Astrocyte of the hippocampus (primary cell): Measurements from ENCODE around the gene GSN.

ENCODE experiments used
- DNase-seq: peaks from one replicate; pipeline ENCODE4 v3.0.0; 2011; ENCODE audit warnings: low read depth, low spot score

The GSN gene

DNA sequence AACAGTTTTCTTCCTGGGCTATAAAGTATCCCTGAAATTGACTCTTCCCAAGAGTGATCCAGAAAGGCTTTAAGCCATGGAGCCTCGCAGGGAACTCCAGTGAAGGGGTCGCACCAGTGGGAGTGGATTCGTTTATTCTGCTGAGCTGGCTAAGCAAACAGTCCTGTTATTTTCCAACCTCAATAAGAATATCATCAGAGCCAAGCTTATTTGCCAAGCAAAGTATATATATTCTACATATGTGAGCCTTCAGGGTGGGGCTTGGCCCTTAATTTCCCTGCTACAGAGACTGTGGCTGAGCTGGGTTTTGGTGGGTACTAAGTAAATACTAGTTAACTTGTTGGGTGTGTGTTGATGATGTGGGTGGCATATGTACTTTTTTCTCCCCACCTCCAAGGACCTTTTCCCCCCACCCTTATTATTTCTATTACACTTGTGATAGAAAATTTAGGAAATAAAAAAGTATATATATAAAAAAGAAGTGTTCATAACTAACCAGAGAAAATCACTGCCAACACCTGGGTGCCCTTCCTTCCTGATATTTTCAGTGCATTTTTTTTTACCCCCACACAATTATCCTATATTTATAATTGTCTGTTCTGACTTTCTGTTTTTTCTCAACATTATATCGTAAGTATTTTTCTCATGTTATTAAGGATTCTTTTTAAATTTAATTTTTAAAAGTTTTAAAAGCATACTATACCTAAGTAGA is 5.3 kb downstream of the GSN start:
- no peak for DNase-seq

DNA sequence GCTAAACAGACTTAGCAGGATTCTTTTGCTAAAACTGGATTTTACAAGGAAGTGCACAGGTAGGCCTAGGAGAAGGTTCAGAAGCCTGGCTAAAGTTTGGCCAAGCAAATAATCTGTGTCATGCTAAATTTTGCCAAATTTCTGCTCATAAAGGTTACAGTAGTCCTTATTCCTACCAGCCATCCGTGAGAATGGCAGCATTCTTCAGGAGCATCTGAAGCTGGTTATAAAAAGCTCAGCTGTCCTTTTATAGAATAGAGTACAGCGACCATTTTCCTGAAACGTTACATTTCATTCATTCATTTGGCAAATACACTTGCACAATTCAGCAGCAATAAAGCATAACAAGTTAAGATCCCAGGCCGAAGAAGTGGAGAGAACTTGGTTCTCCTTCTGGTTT is 6.9 kb downstream of the GSN start:
- DNase-seq = no peak

DNA sequence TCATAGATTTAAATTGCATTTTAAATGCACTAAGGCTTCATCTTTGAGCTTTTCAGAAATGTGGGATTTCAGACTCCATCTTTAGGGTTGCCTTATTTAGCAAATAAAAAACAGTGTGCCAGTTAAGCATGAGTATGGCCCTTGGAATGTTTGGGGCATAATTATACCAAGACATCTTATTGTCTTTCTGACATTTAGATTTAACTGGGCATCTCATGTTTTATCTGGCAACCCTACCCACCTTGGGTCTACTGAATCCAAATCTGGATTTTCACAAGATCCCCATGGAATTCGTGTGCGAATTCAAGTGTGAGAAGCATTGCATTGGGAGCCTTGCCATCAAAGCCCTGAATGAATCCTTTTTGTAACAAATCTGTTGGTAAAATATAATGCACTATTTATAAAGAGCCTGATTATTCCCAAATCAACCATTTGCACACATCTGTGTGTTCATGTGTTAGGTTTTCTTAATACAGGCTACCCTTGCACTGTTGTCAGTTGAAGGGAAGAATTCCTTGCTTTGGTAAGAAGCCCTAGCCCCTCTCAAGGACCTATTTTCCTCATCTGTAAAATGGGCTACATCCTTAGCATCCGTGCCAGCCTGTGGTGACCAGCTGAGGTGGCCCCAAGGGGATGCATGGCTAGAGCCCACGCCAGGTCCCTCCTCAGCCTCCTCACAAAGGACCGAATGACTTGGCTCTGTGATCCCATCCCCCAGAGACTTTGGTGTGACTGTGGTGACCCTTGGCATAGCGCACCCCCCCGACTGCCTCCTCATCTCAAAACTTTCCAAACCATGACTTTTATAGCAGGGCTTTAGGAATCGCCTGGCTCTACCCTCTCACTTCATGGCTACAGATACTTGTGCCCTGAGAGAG is 8.1 kb downstream of the GSN start:
- no peak for DNase-seq

DNA sequence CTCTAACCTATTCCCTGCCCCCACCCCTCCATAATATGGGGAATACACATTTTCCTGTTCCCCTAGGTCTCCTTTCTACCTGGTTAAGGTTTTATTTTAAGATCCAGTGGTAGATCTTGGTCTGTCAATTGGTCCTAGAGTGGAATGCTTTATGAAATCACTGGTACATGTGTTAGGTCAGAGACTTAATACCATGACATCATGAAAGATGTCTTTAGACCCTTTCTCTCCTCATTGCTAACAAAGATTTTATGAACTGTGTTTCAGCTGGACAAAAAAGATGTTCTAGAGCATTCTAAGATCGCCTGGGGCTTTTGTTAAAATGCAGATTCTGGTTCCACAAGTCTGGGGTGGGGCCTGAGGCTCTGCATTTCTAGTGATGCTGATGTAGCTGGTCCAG is 9.1 kb downstream of the GSN start:
- DNase-seq = no peak

DNA sequence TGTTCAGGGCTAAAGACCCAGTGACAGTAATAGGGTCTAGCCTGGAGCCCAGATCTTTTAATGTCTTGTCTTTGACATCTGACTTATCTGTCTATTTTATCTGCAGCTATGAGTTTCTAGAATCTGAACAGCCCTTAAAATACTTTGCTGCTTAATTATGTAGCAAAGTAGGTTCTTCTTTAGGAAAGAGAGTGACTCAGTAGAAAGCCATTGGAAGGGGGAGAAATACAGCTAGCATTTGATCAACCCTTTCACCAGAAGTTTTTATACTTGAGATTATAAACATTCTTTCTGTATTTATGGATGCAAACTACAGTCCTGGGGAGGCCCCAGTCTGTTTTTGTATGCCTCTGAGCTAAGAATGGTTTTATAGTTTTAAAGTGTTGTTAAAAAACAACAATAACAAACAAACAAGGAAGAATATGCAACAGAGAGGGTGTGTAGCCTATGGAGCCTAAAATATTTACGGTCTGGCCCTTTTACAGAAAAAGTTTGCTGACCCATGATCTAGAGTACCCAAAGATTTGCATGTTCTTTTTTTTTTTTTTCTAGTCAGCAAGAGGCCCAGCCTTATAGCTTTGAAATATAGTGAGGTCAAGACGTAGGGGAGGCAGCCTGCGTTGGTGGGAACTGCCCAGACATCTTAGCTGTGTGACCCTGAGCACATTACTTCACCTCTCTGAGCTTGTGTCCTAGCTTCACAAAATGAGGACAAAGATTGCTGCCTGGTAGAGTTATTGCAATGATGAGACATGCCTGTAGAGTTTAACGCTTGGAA is 9.7 kb downstream of the GSN start:
- peak; percentile 59 for DNase-seq

DNA sequence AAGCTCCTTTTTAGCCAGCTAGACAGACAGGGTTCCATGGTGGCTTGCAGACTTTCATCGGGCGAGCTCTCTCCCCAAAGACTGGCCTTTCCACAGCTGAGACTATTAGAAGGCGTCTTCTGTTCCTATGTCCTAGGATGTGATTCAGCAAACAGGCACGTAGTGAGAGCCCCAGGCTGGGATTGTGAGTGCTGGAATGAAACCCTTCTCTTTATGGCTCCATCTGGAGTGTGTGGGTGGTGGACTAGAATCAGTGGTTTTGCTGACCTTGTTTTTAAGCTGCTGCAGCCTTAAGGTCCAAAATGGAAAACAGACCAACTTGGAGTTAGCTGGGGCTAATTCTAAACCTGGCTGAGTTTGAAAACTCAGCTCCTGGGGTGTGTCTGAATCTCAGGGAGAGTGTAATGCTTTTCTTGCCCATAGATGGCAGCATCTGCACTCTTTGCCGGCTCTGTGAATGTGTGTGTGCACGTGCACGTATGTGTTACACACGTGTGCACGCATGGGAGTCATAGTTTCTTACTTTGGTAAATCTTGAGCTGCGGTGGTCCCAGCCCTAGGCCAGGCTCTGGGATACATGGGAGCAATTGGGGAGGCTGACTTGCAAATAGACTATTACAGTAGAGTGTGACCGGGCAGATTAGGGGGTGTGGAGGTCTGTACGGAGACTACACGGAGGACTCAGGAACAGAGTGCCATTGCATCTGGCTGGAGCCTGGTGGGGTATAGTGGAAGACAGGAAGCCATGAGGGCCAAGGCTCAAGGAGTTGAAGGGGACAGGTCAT is 10.7 kb downstream of the GSN start:
- DNase-seq = peak; percentile 94

DNA sequence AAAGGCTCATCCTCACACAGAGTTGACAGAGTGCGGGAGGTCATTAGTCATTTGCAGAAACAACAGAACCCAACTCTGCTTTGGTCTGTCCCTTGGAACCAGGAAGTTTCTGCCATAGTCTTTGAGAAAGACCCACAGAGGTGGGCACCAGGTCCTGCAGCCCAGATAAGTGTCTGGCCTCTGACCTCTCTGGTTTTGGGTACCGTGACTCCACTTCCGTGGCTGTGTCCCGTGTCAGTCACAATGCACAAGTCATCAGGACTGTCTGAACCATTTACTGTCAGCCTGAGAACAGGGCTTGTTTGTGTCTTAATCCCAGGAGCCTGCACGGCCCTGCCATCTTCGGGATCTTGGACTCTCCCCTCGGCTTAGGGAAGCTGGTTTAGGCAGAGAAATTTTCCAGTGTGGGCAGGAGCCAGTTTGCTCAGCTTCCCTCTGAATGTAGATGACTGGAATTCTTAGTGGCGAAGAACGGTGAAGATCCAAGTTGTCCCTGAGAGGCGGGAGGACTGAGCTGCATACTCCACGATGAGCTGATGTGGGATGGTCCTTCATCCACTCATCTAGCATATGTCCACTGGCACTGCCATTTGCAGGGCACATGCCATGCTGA is 11.9 kb downstream of the GSN start:
- DNase-seq = no peak

DNA sequence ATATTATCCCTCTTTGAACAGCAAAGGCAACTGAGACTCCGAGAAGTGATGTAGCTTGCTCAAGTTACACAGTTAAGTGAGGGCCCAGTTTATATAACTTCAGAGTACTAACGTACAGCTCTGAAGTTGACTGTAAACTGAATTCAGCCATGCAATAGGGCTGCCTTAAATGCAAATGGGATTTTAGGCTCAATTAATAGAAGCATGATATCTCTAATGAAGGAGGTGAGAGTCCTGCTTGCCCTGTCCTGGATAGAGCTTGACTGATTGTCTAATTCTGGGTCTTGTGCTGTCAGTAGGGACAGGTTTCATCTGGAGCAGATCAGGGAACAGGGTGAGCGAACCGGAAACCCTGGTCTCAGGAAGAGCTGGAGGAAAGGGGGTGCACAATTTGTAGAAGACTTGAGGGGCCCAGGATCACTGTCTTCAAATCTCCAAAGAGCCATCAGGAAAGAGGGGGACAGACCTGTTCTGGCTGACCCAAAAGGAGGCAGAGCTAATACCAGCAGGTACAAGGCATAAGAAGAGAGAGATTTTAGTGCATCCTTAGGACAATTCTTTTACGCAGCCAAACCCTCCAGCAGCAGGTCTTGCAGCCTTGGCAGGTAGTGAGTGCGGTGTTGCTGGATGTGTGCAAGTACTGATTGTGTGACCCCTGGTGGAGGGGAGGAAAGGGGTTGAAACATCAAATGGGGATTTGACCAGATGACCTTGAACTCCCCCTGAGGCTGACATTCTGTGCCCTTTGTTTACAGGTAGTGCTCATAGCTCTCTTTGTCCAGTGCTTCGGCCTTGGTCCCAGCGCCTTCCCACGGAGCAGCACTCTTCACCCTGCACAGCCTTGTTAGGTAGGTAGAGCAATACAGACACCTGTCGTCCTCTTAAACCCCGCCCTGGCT is 13.0 kb downstream of the GSN start:
- DNase-seq = no peak

DNA sequence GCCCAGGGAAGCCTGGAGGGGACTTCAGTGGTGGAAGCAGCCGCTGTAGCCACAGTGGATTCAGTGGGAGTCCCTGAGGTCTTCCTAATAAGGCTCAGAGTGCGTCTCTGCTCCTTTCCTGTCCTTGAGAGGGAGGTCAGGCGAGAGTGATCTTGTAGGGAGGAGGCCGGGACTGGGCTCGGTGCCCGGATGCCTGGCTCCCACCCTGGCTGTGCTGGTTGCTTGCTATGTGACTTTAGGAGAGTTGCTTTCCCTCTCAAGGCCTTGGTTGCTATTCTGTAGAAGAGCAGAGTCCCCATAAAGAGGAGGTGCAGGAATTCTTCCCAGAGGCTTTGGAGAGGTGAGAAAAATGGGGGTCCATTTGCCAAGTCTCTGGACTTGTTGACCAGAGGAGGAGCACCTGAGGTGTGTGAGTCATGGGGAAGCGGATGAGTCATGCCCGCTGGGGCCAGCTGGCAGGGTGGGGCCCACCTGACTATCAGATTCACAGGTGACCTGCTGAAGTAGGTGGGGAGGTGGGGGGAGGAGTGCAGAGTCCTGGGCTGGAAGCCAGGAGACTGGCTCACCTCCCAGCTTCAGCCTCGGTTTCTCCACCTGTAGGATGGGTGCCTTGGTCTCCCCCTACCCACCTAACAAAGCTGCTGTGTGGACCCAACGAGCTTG is 13.8 kb downstream of the GSN start:
- DNase-seq = peak; percentile 76

DNA sequence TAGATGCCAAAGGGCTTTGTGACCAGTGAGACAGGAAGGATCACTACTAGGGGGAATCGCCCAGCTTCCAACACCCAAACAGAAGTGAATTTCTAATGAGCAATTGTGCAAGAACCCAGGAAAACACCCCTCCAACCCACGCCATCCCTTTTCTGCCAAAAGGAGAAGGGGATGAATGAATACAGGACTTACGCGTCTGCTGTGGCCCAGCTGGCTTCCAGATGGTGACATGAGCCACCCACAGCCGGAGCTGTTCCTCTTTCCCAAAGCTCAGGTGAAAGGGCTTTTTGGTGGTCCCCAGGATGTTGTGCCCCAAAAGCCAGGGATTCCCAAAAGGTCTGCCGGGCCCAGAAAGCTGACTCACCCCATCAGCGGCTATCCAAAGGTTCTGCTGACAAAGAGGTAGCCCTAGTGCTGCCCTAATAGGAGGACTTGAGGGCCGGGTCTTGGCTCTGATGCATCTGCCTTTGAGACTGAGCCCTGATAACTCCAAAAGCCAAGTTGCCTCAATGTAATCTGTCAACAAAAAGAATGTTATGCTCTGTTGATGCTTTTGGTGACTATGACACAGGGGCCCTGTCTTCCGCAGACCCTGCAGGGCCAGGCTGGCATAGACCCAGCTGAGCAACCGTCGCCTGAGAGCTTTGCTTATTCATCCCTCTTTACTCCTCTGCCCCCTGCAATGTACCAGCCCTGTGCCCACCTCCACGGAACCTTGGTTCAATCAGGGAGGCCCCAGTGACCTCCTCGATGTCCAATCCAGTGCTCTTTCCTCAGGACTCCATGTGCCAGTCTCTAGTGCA is 14.5 kb downstream of the GSN start:
- DNase-seq = peak; percentile 51

DNA sequence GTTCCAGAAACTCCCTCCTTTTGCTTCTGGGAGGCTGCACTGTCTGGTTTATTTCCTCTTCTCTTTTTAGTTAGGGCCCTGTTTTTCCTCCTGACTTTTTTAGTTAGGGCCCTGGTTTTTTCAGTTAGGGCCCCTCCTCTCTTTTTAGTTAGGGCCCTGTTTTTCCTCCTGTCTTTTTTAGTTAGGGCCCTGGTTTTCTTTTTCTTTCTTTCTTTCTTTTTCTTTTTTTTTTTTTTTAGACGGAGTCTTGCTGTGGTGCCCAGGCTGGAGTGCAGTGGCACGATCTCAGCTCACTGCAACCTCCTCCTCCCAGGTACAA is 15.1 kb downstream of the GSN start:
- DNase-seq = no peak

DNA sequence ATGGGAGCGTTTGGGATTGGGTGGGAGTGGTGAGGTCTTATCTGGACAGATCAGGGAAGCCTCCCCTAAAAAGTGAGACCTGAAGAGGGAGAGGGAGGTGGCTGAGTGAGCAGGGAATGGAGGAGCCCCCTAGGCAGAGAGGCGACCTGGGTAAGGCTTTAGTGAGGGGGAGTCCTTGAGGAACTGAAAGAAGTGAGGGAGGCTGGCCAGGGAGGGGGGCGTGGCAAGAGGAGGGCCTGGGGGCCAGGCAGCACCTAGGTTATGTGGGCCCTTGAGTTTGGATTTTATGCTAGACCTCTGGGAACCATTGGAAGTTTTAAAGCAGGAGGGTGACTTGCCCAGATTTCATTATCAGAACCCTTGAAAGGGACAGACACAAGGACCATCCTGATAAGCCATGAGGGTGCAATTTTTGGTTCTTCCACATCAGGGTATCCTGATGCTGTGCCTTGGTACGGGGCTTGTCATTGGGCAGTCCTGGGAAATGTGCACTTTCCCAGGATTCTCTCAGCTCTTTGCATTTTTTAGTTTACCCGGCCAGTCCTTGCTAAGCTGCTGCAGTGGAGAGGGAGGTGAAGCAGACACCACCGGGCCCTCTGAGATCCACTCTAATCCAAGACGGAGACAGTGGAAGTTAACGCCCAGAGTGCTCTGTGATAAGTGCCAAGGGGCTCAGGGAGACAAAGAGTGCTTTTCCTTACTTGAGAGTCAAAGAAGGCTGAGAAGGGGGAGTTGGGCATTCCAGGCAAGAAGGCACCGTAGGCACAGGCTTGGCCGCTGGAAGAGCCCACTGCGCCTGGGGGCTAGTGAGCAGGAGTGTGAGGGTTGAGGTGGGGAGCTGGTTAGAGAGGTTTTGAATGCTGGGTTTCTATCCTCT is 16.1 kb downstream of the GSN start:
- DNase-seq = no peak

DNA sequence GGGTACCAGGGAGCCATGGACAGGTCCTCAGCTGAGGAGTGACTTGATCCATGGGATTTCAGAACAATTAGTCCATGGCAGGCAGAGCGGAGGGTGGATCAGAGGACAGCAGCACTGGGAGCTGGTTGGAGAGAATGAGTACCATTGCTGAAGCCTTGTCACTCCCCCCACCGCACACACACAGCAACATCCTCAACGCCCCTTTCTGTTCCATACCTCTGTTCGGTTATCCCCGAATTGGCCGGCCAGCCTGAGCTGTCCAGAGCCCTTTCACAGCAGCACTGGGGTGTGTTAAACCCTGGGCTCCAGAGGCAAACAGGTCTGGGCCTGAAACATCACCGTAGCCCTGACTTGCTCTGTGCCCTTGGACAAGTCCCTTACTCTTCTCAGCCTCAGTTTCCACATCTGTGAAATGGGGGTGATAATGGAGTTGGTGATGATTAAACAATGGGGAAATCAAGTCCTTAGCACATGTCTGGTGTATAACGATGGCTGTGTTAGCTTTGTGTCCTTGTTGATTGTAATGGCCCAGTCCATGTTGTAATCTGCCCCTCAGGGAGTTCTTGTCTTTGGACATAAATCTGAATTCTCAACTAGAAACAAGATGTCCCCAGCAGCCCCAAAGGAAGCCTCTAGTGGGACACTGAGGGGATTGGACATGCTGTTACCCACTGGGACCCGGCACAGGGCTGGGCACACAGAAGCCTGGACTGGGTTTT is 16.9 kb downstream of the GSN start:
- no peak for DNase-seq

DNA sequence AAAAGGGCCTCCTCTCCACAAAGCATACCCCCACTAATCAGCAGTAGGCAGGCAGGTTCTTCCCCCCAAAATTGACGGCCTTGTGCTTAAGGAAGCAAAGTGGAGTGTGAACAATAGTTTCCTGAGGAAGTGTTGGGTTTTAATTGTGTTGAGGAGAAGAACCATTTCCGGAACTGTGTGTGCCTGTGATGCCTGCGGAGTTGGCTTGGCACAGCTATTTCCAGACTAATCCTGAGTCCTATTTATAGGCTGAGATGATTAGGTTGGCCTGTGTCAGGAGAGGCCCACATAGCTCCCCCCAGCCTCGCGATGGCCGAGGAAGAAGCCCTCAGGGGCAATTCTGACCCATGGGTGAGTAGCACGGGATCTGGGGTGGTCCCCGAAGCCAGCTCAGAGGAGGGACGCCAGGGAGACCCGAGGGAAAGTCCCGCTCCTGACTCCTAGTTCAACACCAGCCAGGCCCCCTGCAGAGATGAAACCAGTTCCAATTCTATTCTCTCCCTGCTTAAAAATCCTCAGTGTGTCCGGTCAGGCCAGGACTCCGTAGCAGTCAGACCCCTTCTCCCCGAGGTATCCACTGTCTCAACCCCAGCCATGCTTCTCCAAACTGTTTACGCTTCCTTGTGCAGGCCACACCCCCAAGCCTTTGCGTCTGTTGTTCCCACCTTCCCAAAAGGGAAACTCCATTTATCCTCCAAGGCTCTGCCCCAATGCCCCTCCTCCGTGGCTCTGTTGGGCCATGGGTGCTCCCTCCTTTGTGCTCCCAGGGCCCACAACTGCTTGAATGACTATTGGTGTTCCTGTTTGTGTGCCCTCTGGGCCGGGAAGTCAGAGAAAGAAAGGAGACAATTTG is 18.1 kb downstream of the GSN start:
- peak; percentile 74 for DNase-seq

DNA sequence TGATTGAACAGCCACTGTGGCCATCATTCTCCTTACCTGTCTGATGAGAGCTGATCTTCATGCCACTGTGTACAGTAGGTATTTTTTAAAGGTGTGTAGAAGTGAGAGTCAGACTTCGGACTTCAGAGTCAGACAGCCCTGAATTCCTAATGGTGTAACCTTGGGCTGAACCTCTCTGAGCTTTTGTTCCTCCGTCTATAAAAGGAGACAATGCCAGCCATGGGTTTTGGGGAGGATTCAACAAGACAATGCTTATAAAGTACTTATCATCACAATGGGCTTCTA is 18.7 kb downstream of the GSN start:
- no peak for DNase-seq

DNA sequence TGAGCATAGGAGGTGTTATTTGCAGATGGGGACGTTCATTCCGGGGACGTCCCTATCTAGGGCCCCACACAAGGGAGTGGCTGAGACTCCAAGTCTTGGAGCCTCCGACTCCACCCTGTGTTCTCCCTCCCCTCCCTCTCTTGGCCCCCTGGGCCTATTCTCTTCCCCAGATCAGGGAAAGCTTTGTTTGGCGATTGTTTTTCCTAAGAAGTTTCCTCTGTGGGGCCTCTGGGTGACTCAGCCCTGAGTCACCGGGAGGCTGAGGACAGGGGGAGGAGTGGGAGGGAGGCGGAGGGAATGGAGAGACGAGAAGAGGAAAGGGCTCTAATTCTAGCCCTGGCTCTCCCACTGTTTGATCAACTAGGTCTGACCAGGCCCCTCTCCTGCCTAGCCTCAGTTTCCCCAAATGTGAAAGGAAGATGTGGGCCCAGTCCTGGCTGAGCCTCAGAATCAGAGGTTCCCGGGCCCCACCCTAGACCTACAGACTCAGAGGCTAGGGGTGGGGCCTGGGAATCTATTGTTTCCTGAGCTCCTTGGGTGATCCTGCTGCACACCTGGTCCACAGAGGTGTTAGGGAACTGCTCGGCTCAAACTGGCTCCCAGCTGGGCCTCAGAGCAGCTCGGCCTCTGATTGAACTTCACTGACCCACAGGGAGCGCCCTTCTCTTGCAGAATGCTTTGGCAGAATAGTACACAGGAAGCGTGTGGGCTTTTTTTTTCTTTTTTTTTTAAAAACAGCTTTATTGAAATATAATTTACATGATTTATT is 19.2 kb downstream of the GSN start:
- DNase-seq = peak; percentile 98
